ENCODE data around the gene GPR146.

Gene GPR146

GRCh38 chr7:1104516-1105179 lies 60.3 kb downstream of the GPR146 start:
- Histone ChIP-seq H4K8ac (ENCODE audit: low read depth, low read length) (no peak overlapping the region), H3K4ac (ENCODE audit: low read depth, low read length) (no peak overlapping the region), H3K9ac (ENCODE audit: low read length) (no peak overlapping the region), H3K36me3 (ENCODE audit: control insufficient read depth, insufficient read depth, low read length) (peaks cover under 1% of the 10 kb centered on the region), H3K79me1 (ENCODE audit: low read length) (peaks cover 1% of the 10 kb centered on the region), H2BK15ac (replicated peaks; ENCODE audit: low read depth) (no peak overlapping the region), H3K79me2 (ENCODE audit: control insufficient read depth, insufficient read depth, low read length) (no peaks in the 10 kb centered on the region), H3K27me3 (ENCODE audit: insufficient read depth, low read length, poor library complexity) (no peaks in the 10 kb centered on the region), H3K23ac (ENCODE audit: low read length) (no peak overlapping the region), H4K5ac (ENCODE audit: low read length) (no peak overlapping the region), H3K4me3 (ENCODE audit: low read length) (no peak overlapping the region), H3K4me2 (ENCODE audit: low read length) (no peak overlapping the region), H3K27ac (ENCODE audit: low read depth, low read length) (no peak overlapping the region), H2BK5ac (ENCODE audit: low read length) (no peak overlapping the region), H3K4me1 (ENCODE audit: control insufficient read depth, low read depth, low read length) (no peaks in the 10 kb centered on the region), H2AK5ac (ENCODE audit: low read length) (no peak overlapping the region), H3K56ac (ENCODE audit: low read length) (no peak overlapping the region), H3K18ac (ENCODE audit: low read length) (no peak overlapping the region), H2BK120ac (ENCODE audit: low read depth, low read length) (no peak overlapping the region)
- no peak for DNase-seq
- no CpG with 5 or more reads among the region's 13 CpGs for WGBS (ENCODE audit: extremely low coverage, insufficient coverage, low lambda C conversion rate)

GRCh38 chr7:1105189-1105588 lies 60.8 kb downstream of the GPR146 start:
- H2BK5ac ChIP-seq (ENCODE audit: low read length): no peak overlapping the region
- WGBS (ENCODE audit: extremely low coverage, insufficient coverage, low lambda C conversion rate): no CpG with 5 or more reads among the region's 11 CpGs
- no peak overlapping the region for H2BK120ac ChIP-seq (ENCODE audit: low read depth, low read length)
- H3K23ac ChIP-seq (ENCODE audit: low read length): no peak overlapping the region
- no peaks in the 10 kb centered on the region for H3K36me3 ChIP-seq (ENCODE audit: control insufficient read depth, insufficient read depth, low read length)
- H3K9ac ChIP-seq (ENCODE audit: low read length): no peak overlapping the region
- H4K5ac ChIP-seq (ENCODE audit: low read length): no peak overlapping the region
- no peak overlapping the region for H3K4me3 ChIP-seq (ENCODE audit: low read length)
- H3K27me3 ChIP-seq (ENCODE audit: insufficient read depth, low read length, poor library complexity): no peaks in the 10 kb centered on the region
- H3K4me2 ChIP-seq (ENCODE audit: low read length): no peak overlapping the region
- no peak overlapping the region for H2AK5ac ChIP-seq (ENCODE audit: low read length)
- peaks cover 1% of the 10 kb centered on the region for H3K79me1 ChIP-seq (ENCODE audit: low read length)
- no peak overlapping the region for H3K56ac ChIP-seq (ENCODE audit: low read length)
- H3K79me2 ChIP-seq (ENCODE audit: control insufficient read depth, insufficient read depth, low read length): no peaks in the 10 kb centered on the region
- H3K27ac ChIP-seq (ENCODE audit: low read depth, low read length): no peak overlapping the region
- no peak for DNase-seq
- H3K18ac ChIP-seq (ENCODE audit: low read length): no peak overlapping the region
- no peak overlapping the region for H4K8ac ChIP-seq (ENCODE audit: low read depth, low read length)
- H3K4me1 ChIP-seq (ENCODE audit: control insufficient read depth, low read depth, low read length): no peaks in the 10 kb centered on the region
- H3K4ac ChIP-seq (ENCODE audit: low read depth, low read length): no peak overlapping the region
- no peak overlapping the region for H2BK15ac ChIP-seq (replicated peaks; ENCODE audit: low read depth)

GRCh38 chr7:1106063-1106792 lies 61.9 kb downstream of the GPR146 start:
- H3K4me3 ChIP-seq (ENCODE audit: low read length): no peak overlapping the region
- H3K4ac ChIP-seq (ENCODE audit: low read depth, low read length): no peak overlapping the region
- no peak for DNase-seq
- no peaks in the 10 kb centered on the region for H3K4me1 ChIP-seq (ENCODE audit: control insufficient read depth, low read depth, low read length)
- no peak overlapping the region for H3K23ac ChIP-seq (ENCODE audit: low read length)
- no peaks in the 10 kb centered on the region for H3K27me3 ChIP-seq (ENCODE audit: insufficient read depth, low read length, poor library complexity)
- no CpG with 5 or more reads among the region's 27 CpGs for WGBS (ENCODE audit: extremely low coverage, insufficient coverage, low lambda C conversion rate)
- no peak overlapping the region for H2BK120ac ChIP-seq (ENCODE audit: low read depth, low read length)
- no peak overlapping the region for H3K18ac ChIP-seq (ENCODE audit: low read length)
- H3K79me1 ChIP-seq (ENCODE audit: low read length): peaks cover 1% of the 10 kb centered on the region
- H4K5ac ChIP-seq (ENCODE audit: low read length): no peak overlapping the region
- H4K8ac ChIP-seq (ENCODE audit: low read depth, low read length): no peak overlapping the region
- no peak overlapping the region for H2AK5ac ChIP-seq (ENCODE audit: low read length)
- H3K56ac ChIP-seq (ENCODE audit: low read length): no peak overlapping the region
- no peak overlapping the region for H3K4me2 ChIP-seq (ENCODE audit: low read length)
- H3K36me3 ChIP-seq (ENCODE audit: control insufficient read depth, insufficient read depth, low read length): no peaks in the 10 kb centered on the region
- no peak overlapping the region for H2BK15ac ChIP-seq (replicated peaks; ENCODE audit: low read depth)
- no peaks in the 10 kb centered on the region for H3K79me2 ChIP-seq (ENCODE audit: control insufficient read depth, insufficient read depth, low read length)
- H2BK5ac ChIP-seq (ENCODE audit: low read length): no peak overlapping the region
- no peak overlapping the region for H3K9ac ChIP-seq (ENCODE audit: low read length)
- H3K27ac ChIP-seq (ENCODE audit: low read depth, low read length): no peak overlapping the region

- Histone ChIP-seq H4K8ac (ENCODE audit: low read depth, low read length) (no peak overlapping the region), H3K79me1 (ENCODE audit: low read length) (peaks cover 1% of the 10 kb centered on the region)
Measured at GRCh38 chr7:1106793-1107421, 62.6 kb downstream of the GPR146 start.

GRCh38 chr7:1108264-1108920 lies 64.0 kb downstream of the GPR146 start:
- H4K8ac ChIP-seq (ENCODE audit: low read depth, low read length): no peak overlapping the region
- no peak overlapping the region for H3K18ac ChIP-seq (ENCODE audit: low read length)
- H2BK120ac ChIP-seq (ENCODE audit: low read depth, low read length): no peak overlapping the region
- H3K56ac ChIP-seq (ENCODE audit: low read length): no peak overlapping the region
- H2BK5ac ChIP-seq (ENCODE audit: low read length): no peak overlapping the region
- peaks cover 1% of the 10 kb centered on the region for H3K79me1 ChIP-seq (ENCODE audit: low read length)
- H2AK5ac ChIP-seq (ENCODE audit: low read length): no peak overlapping the region
- H3K9ac ChIP-seq (ENCODE audit: low read length): no peak overlapping the region
- H3K27me3 ChIP-seq (ENCODE audit: insufficient read depth, low read length, poor library complexity): no peaks in the 10 kb centered on the region
- DNase-seq: no peak
- no peak overlapping the region for H2BK15ac ChIP-seq (replicated peaks; ENCODE audit: low read depth)
- no peak overlapping the region for H3K4me3 ChIP-seq (ENCODE audit: low read length)
- H3K23ac ChIP-seq (ENCODE audit: low read length): no peak overlapping the region
- no peak overlapping the region for H3K4me2 ChIP-seq (ENCODE audit: low read length)
- no peak overlapping the region for H4K5ac ChIP-seq (ENCODE audit: low read length)
- no peaks in the 10 kb centered on the region for H3K79me2 ChIP-seq (ENCODE audit: control insufficient read depth, insufficient read depth, low read length)
- no peaks in the 10 kb centered on the region for H3K4me1 ChIP-seq (ENCODE audit: control insufficient read depth, low read depth, low read length)
- no peak overlapping the region for H3K27ac ChIP-seq (ENCODE audit: low read depth, low read length)
- no peak overlapping the region for H3K4ac ChIP-seq (ENCODE audit: low read depth, low read length)
- H3K36me3 ChIP-seq (ENCODE audit: control insufficient read depth, insufficient read depth, low read length): no peaks in the 10 kb centered on the region
- no CpG with 5 or more reads among the region's 30 CpGs for WGBS (ENCODE audit: extremely low coverage, insufficient coverage, low lambda C conversion rate)

More at GRCh38 chr7:1106793-1107421, 62.6 kb downstream of the GPR146 start:
- Histone ChIP-seq H2BK5ac (ENCODE audit: low read length) (no peak overlapping the region), H3K27ac (ENCODE audit: low read depth, low read length) (no peak overlapping the region), H3K4ac (ENCODE audit: low read depth, low read length) (no peak overlapping the region), H3K23ac (ENCODE audit: low read length) (no peak overlapping the region), H3K36me3 (ENCODE audit: control insufficient read depth, insufficient read depth, low read length) (no peaks in the 10 kb centered on the region), H3K56ac (ENCODE audit: low read length) (no peak overlapping the region), H3K4me2 (ENCODE audit: low read length) (no peak overlapping the region), H2BK15ac (replicated peaks; ENCODE audit: low read depth) (no peak overlapping the region), H3K9ac (ENCODE audit: low read length) (no peak overlapping the region), H2AK5ac (ENCODE audit: low read length) (no peak overlapping the region), H3K4me1 (ENCODE audit: control insufficient read depth, low read depth, low read length) (no peaks in the 10 kb centered on the region), H3K79me2 (ENCODE audit: control insufficient read depth, insufficient read depth, low read length) (no peaks in the 10 kb centered on the region), H4K5ac (ENCODE audit: low read length) (no peak overlapping the region), H2BK120ac (ENCODE audit: low read depth, low read length) (no peak overlapping the region), H3K4me3 (ENCODE audit: low read length) (no peak overlapping the region), H3K18ac (ENCODE audit: low read length) (no peak overlapping the region), H3K27me3 (ENCODE audit: insufficient read depth, low read length, poor library complexity) (no peaks in the 10 kb centered on the region)
- no CpG with 5 or more reads among the region's 20 CpGs for WGBS (ENCODE audit: extremely low coverage, insufficient coverage, low lambda C conversion rate)
- no peak for DNase-seq
